Lower leg skin (tissue), 3 donors: ENCODE measurements around the gene PDE8B.

Experiments
- CTCF ChIP-seq, 3 donors: fragments of 450-650 bp; IDR thresholded peaks; one replicate each; pipeline ENCODE4 v1.5.1; 2016; ENCODE audit warnings: antibody characterized with exemption in 3 of 3, mild to moderate bottlenecking in 3 of 3, moderate library complexity in 2 of 3
- POLR2A ChIP-seq, 2 donors: fragments of 450-650 bp; IDR thresholded peaks; one replicate each; pipeline ENCODE4 v1.6.1; 2016 to 2017; ENCODE audit warnings: antibody characterized with exemption in 2 of 2, mild to moderate bottlenecking in 1 of 2, moderate library complexity in 1 of 2

GRCh38 chr5:77167695-77168121 is 42.8 kb upstream of the PDE8B start:
- TF ChIP-seq CTCF (IDR thresholded peaks at IDR 0.05) (no peak), POLR2A (IDR thresholded peaks at IDR 0.05) (no peak)
